ENCODE data around the gene DHCR24. TPM values are rescaled to one million over a fixed set of nuclear protein-coding genes. Genes with fewer than 3 reads are reported as not detected.

Gene DHCR24
- total RNA-seq, 1 donor from 2014 or later: 16.6 TPM

DNA sequence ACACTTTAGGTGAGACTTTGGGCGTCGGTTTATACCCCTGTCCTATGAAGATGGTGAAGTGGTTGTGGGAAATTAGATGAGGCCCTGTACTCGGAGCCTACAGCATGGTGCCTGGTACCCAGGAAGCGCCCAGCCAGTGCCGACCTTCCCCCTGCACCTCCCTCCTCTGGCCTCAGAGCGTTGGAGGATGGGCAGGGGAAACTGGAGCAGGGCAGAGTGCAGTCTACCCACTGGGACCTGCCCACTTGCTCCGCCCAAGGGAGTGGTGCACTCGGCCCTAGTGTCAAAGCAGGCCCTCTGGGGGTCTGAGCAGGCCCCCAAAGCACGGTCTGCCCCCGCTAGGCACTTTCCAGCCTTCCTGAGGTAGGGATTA, 72.9 kb downstream of the DHCR24 start:
- no peak overlapping the region for H3K27ac ChIP-seq
- H3K4me1 ChIP-seq: no peaks in the 10 kb centered on the region
- no peaks in the 10 kb centered on the region for H3K27me3 ChIP-seq
- TF ChIP-seq, protein P1, sequence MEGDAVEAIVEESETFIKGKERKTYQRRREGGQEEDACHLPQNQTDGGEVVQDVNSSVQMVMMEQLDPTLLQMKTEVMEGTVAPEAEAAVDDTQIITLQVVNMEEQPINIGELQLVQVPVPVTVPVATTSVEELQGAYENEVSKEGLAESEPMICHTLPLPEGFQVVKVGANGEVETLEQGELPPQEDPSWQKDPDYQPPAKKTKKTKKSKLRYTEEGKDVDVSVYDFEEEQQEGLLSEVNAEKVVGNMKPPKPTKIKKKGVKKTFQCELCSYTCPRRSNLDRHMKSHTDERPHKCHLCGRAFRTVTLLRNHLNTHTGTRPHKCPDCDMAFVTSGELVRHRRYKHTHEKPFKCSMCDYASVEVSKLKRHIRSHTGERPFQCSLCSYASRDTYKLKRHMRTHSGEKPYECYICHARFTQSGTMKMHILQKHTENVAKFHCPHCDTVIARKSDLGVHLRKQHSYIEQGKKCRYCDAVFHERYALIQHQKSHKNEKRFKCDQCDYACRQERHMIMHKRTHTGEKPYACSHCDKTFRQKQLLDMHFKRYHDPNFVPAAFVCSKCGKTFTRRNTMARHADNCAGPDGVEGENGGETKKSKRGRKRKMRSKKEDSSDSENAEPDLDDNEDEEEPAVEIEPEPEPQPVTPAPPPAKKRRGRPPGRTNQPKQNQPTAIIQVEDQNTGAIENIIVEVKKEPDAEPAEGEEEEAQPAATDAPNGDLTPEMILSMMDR (IDR thresholded peaks at IDR 0.05): no peak
- H3K4me3 ChIP-seq: no peak overlapping the region
- intact Hi-C loops (cut with DNase I): no loop called here
- H3K36me3 ChIP-seq: no peaks in the 10 kb centered on the region
- DNase-seq (ENCODE audit: low spot score in 2 of 2): no peak
- no peaks in the 10 kb centered on the region for H3K9me3 ChIP-seq

- intact Hi-C loops (cut with DNase I): no loop called here
- peak in 1 of 2 donors; percentile 34 for DNase-seq (ENCODE audit: low spot score in 2 of 2)
- TF ChIP-seq, protein P1 (IDR thresholded peaks at IDR 0.05): no peak
- Histone ChIP-seq H3K36me3 (no peaks in the 10 kb centered on the region), H3K9me3 (no peaks in the 10 kb centered on the region), H3K27ac (no peak overlapping the region), H3K4me1 (no peaks in the 10 kb centered on the region), H3K27me3 (no peaks in the 10 kb centered on the region), H3K4me3 (no peak overlapping the region)
These were observed 73.4 kb downstream of the DHCR24 start for GRCh38 chr1:54813485-54814125.

DNA sequence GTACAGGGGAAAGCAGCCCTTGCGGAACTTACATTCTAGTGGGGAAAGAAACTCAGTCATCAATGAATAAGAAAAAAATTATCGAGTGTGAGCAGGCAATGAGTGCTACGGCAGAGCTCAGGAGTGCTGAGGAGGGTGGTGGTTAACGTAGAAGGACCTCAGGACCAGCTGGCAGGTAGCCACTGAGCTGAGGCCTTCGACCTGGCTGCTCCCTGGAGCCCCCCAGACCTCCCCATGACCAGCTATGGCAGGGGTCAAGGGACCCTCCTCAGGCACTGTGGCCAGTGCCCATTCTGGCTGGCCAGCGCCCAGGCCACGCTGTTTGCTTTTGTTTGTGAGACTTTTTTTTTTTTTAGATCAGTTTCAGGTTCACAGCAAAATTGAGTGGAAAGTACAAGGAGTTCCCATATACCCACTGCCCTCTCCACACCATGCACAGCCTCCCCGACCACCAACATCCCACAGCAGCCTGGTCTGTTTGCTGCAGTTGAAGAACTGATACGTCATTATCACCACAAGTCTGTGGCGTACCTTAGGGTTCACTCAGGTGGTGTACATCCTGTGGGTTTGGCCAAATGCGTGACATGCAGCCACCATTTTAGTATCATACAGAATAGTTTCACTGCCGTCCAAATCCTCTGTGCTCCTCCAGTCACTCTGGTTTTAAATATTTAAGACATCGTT, 74.1 kb downstream of the DHCR24 start:
- DNase-seq (ENCODE audit: low spot score in 2 of 2): peak in 1 of 2 donors; percentile 39
- intact Hi-C loops (cut with DNase I): no loop called here
- Histone ChIP-seq H3K4me3 (no peak overlapping the region), H3K9me3 (no peaks in the 10 kb centered on the region), H3K4me1 (no peaks in the 10 kb centered on the region), H3K36me3 (no peaks in the 10 kb centered on the region), H3K27me3 (no peaks in the 10 kb centered on the region), H3K27ac (no peak overlapping the region)
- TF ChIP-seq, protein P1 (IDR thresholded peaks at IDR 0.05): no peak

DNA sequence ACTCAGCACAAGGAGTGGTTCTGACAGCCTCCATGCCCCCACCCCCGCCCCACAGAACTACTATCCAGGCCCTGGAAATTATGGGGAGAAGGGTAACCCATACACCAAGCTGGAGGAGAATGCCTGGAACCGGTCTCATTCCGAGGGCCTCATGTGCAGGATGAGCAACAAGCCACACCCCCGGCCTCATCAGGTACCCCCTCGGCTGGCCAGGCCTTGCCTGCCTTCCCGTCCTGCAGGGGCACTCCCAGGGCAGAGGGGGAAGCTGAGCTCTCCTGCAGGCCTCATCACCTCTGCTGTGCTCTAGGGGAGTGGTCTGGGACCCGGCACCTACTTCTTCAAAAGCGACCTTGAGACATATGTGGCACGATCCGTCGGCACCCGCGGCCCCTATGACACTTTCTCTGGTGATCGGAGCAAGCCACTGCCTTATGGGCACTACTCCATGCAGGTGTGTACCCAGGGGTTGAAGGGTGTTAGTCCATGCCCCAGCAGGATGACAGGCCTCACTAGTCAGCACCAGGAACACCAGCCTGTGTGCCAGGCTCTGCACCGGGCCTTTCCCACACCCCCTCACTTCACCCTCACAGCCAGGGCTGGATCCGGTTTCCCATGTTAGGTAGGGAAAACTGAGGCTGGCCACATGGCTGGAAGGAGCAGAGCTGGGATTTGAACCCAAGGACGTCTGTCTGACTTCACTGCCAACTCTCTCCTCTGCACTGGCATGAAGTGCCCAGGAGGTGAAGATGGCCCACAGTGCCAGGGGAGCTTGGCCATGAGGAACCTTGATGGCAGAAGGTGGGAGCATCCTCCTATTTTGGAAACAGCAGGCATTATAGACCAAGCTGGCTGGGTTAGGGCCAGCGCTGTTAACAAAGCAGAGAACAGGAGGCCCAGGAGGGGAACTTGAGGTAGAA, 75.0 kb downstream of the DHCR24 start:
- peak in 1 of 2 donors; percentile 52 for DNase-seq (ENCODE audit: low spot score in 2 of 2)
- intact Hi-C loops (cut with DNase I): loop anchor here (2.0 kb wide), 1 partner anchor 741 kb away; no protein-coding TSS in a partner anchor
- H3K27me3 ChIP-seq: no peaks in the 10 kb centered on the region
- no peaks in the 10 kb centered on the region for H3K4me1 ChIP-seq
- H3K36me3 ChIP-seq: no peaks in the 10 kb centered on the region
- H3K9me3 ChIP-seq: no peaks in the 10 kb centered on the region
- H3K4me3 ChIP-seq: no peak overlapping the region
- H3K27ac ChIP-seq: no peak overlapping the region
- TF ChIP-seq, protein P1 (IDR thresholded peaks at IDR 0.05): no peak

GRCh38 chr1:54811066-54811465, 75.9 kb downstream of the DHCR24 start:
- Histone ChIP-seq H3K27ac (no peak overlapping the region), H3K27me3 (no peaks in the 10 kb centered on the region), H3K36me3 (no peaks in the 10 kb centered on the region), H3K4me3 (no peak overlapping the region), H3K4me1 (no peaks in the 10 kb centered on the region), H3K9me3 (no peaks in the 10 kb centered on the region)
- intact Hi-C loops (cut with DNase I): loop anchor here (2.0 kb wide), 1 partner anchor 740 kb away; no protein-coding TSS in a partner anchor
- no peak for DNase-seq (ENCODE audit: low spot score in 2 of 2)
- TF ChIP-seq, protein P1 (IDR thresholded peaks at IDR 0.05): no peak
